GM18511 (cell line): Measurements from ENCODE around the gene COL6A2.
"Not testable (repeated sequence)": the region's sequence is repeated elsewhere in the genome, so short reads cannot be mapped to it uniquely, and the experiment has no call there.

Source experiments
- ATAC-seq: cut with Tn5 transposase; IDR thresholded peaks from one replicate; pipeline ENCODE4 v1.9.1; 2021; ENCODE audit warnings: mild to moderate bottlenecking, moderate library complexity; ENCODE audit not compliant: unreplicated experiment

The COL6A2 gene

GRCh38 chr21:46163380-46163779 is 65.5 kb downstream of the COL6A2 start:
- ATAC-seq, result no peak

GRCh38 chr21:46165098-46165497 is 67.2 kb downstream of the COL6A2 start:
- ATAC-seq, result no peak

- no peak for ATAC-seq
Measured at GRCh38 chr21:46168238-46168637, 70.3 kb downstream of the COL6A2 start.

GRCh38 chr21:46168659-46169386 is 70.9 kb downstream of the COL6A2 start:
- no peak for ATAC-seq

GRCh38 chr21:46170436-46171193 is 72.7 kb downstream of the COL6A2 start:
- ATAC-seq, result not testable (repeated sequence)

- ATAC-seq, result no peak
Measured at GRCh38 chr21:46171585-46171984, 73.7 kb downstream of the COL6A2 start.

GRCh38 chr21:46171996-46172862 is 74.3 kb downstream of the COL6A2 start:
- ATAC-seq, result no peak

- ATAC-seq, result no peak
Measured at GRCh38 chr21:46172863-46173528, 75.1 kb downstream of the COL6A2 start.

- no peak for ATAC-seq
Measured at GRCh38 chr21:46173573-46173972, 75.7 kb downstream of the COL6A2 start.

- not testable (repeated sequence) for ATAC-seq
Measured at GRCh38 chr21:46176443-46177129, 78.7 kb downstream of the COL6A2 start.

GRCh38 chr21:46178961-46179360 is 81.0 kb downstream of the COL6A2 start:
- ATAC-seq, result no peak
